HCT116 (cell line): ENCODE data around the gene UBE2O.

ENCODE experiments used
- CTCF ChIP-seq, 3 experiments: fragments of 200-600 bp in 1 of 3; sonication (generic) in 1 of 3; IDR thresholded peaks in 2 of 3; conservative IDR thresholded peaks in 1 of 3; 2 replicates each; pipeline ENCODE4 v1.5.1; 2012 to 2017; ENCODE audit warnings: low read depth in 2 of 3, low read length in 2 of 3, antibody characterized with exemption in 1 of 3, borderline replicate concordance in 1 of 3, control low read depth in 1 of 3, mild to moderate bottlenecking in 1 of 3, mixed read lengths in 1 of 3, mixed run types in 1 of 3, moderate library complexity in 1 of 3; ENCODE audit not compliant: insufficient read depth in 1 of 3
- EZH2 ChIP-seq: fragments of 200-600 bp; sonication (generic); IDR thresholded peaks from 2 replicates; pipeline ENCODE4 v1.6.1; 2017; ENCODE audit warnings: antibody characterized with exemption, mixed run types
- POLR2AphosphoS5 ChIP-seq: IDR thresholded peaks from 2 replicates; pipeline ENCODE4 v1.6.1; 2011; ENCODE audit warnings: mild to moderate bottlenecking, low read depth, low read length, moderate library complexity
- TCF7L2 ChIP-seq: IDR thresholded peaks from 2 replicates; pipeline ENCODE4 v1.7.0; 2011; ENCODE audit warnings: borderline replicate concordance, inconsistent platforms; ENCODE audit not compliant: insufficient read depth, insufficient read length; ENCODE audit errors: extremely low read depth
- TF ChIP-seq, protein P1 (sequence below): IDR thresholded peaks from 2 replicates; pipeline ENCODE4 v1.6.1; 2012

DNA sequence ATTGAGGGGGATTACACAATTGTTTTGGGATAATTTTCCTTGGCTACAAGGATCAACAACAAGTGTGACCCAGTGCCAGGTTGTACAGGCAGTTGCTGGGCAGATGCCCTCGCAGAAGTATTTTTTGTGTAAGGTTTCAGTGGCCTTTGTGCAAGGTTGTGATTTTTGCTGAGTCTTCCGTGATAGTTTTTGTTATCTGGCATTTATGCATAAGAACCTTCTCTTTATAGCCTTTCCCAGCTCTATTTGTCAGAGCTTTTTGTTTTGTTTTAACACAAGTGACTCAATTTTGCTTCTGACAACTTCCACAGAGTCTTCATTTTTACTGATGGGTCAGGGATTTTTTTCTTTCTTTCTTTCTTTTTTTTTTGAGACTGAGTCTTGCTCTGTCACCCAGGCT lies 92.5 kb downstream of the UBE2O start:
- TF ChIP-seq EZH2 (no peak), CTCF (IDR thresholded peaks at IDR 0.05 in 2 of 3, conservative IDR thresholded peaks at IDR 0.05 in 1 of 3; ENCODE audit: borderline replicate concordance in 1 of 3, insufficient read depth in 1 of 3, low read depth in 2 of 3, low read length in 2 of 3) (no peak), TCF7L2 (no peak), POLR2AphosphoS5 (no peak)
- TF ChIP-seq, protein P1, sequence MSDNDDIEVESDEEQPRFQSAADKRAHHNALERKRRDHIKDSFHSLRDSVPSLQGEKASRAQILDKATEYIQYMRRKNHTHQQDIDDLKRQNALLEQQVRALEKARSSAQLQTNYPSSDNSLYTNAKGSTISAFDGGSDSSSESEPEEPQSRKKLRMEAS: no peak
